HCT116 (cell line): Measurements from ENCODE around the gene HTR3A. TPM values are rescaled to one million over a fixed set of nuclear protein-coding genes. Genes with fewer than 3 reads are reported as not detected.

Source experiments
- ATAC-seq: fragments of 200-7000 bp; cut with Tn5 transposase; 2 replicates; pipeline ENCODE4 v1.9.1; 2020; ENCODE audit warnings: mild to moderate bottlenecking, moderate library complexity
- BruUV-seq: library from RNA; stranded (reverse); fragments of 400-500 nt; replicated peaks from 2 replicates; lab custom pipeline; 2021; lab: Mats Ljungman, UMichigan
- CTCF ChIA-PET: fragments of 300-600 bp; sonication (Branson Sonifier 250); formaldehyde crosslinking; loops from one replicate; lab custom pipeline; 2021; ENCODE audit warnings: antibody characterized with exemption; lab: Charles Lee
- POLR2A ChIA-PET: fragments of 300-600, 350-600 bp; sonication (Branson Sonifier 250); formaldehyde crosslinking; loops from one replicate; lab custom pipeline; 2021; ENCODE audit warnings: antibody characterized with exemption; lab: Charles Lee
- RAD21 ChIA-PET, 2 experiments: fragments of 300-600 bp; sonication (Branson Sonifier 250); formaldehyde crosslinking; loops; one replicate each; lab custom pipeline; 2023; ENCODE audit warnings: low total read pairs in 2 of 2; ENCODE audit not compliant: uncharacterized antibody in 2 of 2, unreplicated experiment in 2 of 2, low non-redundant PET in 1 of 2; lab: Charles Lee
- DNase-seq: peaks from one replicate; pipeline ENCODE4 v3.0.0-alpha.2; 2010; ENCODE audit warnings: low read depth, low spot score
- H2AFZ ChIP-seq: fragments of 200-600 bp; shearing (Covaris generic), sonication (generic); 2 replicates; pipeline ENCODE4 v1.6.1; 2017; ENCODE audit warnings: low read depth, mixed run types, mixed read lengths, antibody characterized with exemption, low read length; ENCODE audit not compliant: poor library complexity, severe bottlenecking
- H3K27ac ChIP-seq: 2 replicates; pipeline ENCODE4 v1.5.1; 2012; ENCODE audit warnings: low read depth, low read length
- H3K27me3 ChIP-seq: fragments of 200-600 bp; sonication (generic); 2 replicates; pipeline ENCODE4 v1.6.1; 2016; ENCODE audit warnings: mixed run types, low read length, mixed read lengths; ENCODE audit not compliant: insufficient read depth
- H3K36me3 ChIP-seq, 2 experiments: fragments of 200-500 bp in 1 of 2; fragments of 200-600 bp in 1 of 2; sonication (Bioruptor generic) in 1 of 2; sonication (generic) in 1 of 2; 2 replicates each; pipeline versions ENCODE4 v1.5.1 to v1.6.1; 2014 to 2016; ENCODE audit warnings: low read length in 2 of 2, inconsistent platforms in 1 of 2, mixed read lengths in 1 of 2, mixed run types in 1 of 2; ENCODE audit not compliant: insufficient read depth in 2 of 2, control insufficient read depth in 1 of 2
- H3K4me1 ChIP-seq, 2 experiments: fragments of 200-600 bp in 1 of 2; sonication (generic) in 1 of 2; 2 replicates each; pipeline versions ENCODE4 v1.5.1 to v1.6.1; 2012 to 2017; ENCODE audit warnings: low read length in 2 of 2, inconsistent platforms in 1 of 2, mild to moderate bottlenecking in 1 of 2, mixed read lengths in 1 of 2, mixed run types in 1 of 2, moderate library complexity in 1 of 2; ENCODE audit not compliant: insufficient read depth in 2 of 2, control insufficient read depth in 1 of 2
- H3K4me2 ChIP-seq: fragments of 200-600 bp; sonication (generic); 2 replicates; pipeline ENCODE4 v1.6.1; 2017; ENCODE audit warnings: mixed run types, low read length, mixed read lengths
- H3K4me3 ChIP-seq, 2 experiments: fragments of 200-600 bp in 1 of 2; sonication (generic) in 1 of 2; replicated peaks in 1 of 2; 2 replicates each; pipeline ENCODE4 v1.5.1; 2011 to 2016; ENCODE audit warnings: low read length in 2 of 2, control low read depth in 1 of 2, low read depth in 1 of 2, mild to moderate bottlenecking in 1 of 2, mixed read lengths in 1 of 2, mixed run types in 1 of 2
- H3K79me2 ChIP-seq: fragments of 200-600 bp; sonication (generic); 2 replicates; pipeline ENCODE4 v1.6.1; 2017; ENCODE audit warnings: mild to moderate bottlenecking, mixed run types, low read length, moderate library complexity, mixed read lengths; ENCODE audit not compliant: insufficient read depth
- H3K9ac ChIP-seq: fragments of 200-600 bp; sonication (generic); 2 replicates; pipeline ENCODE4 v1.6.1; 2016; ENCODE audit warnings: low read length, mixed read lengths
- H3K9me2 ChIP-seq: fragments of 200-600 bp; sonication (generic), shearing (Covaris generic); 2 replicates; pipeline ENCODE4 v1.6.1; 2017; ENCODE audit warnings: mixed run types, mild to moderate bottlenecking, moderate library complexity; ENCODE audit not compliant: insufficient read depth
- H3K9me3 ChIP-seq, 2 experiments: fragments of 200-500 bp in 1 of 2; fragments of 200-600 bp in 1 of 2; sonication (Bioruptor generic) in 1 of 2; sonication (generic) in 1 of 2; 2 replicates each; pipeline ENCODE4 v1.6.1; 2014 to 2017; ENCODE audit warnings: low read length in 2 of 2, mixed read lengths in 2 of 2, inconsistent platforms in 1 of 2, low read depth in 1 of 2, mild to moderate bottlenecking in 1 of 2, mixed run types in 1 of 2, moderate library complexity in 1 of 2; ENCODE audit not compliant: control insufficient read depth in 1 of 2, insufficient read depth in 1 of 2
- H4K20me1 ChIP-seq: fragments of 200-600 bp; sonication (generic), shearing (Covaris generic); 2 replicates; pipeline ENCODE4 v1.6.1; 2017; ENCODE audit warnings: mixed run types, mild to moderate bottlenecking, moderate library complexity; ENCODE audit not compliant: insufficient read depth
- ATF3 ChIP-seq: IDR thresholded peaks from 2 replicates; pipeline ENCODE4 v1.6.1; 2012
- EGR1 ChIP-seq: IDR thresholded peaks from 2 replicates; pipeline ENCODE4 v1.6.1; 2012; ENCODE audit warnings: low read depth
- ELF1 ChIP-seq: IDR thresholded peaks from 2 replicates; pipeline ENCODE4 v1.6.1; 2012; ENCODE audit warnings: low read depth, borderline replicate concordance
- FOSL1 ChIP-seq: IDR thresholded peaks from 2 replicates; pipeline ENCODE4 v1.6.1; 2012; ENCODE audit warnings: low read depth
- JUND ChIP-seq: IDR thresholded peaks from 2 replicates; pipeline ENCODE4 v1.6.1; 2012
- POLR2A ChIP-seq: IDR thresholded peaks from 2 replicates; pipeline ENCODE4 v1.7.0; 2011; ENCODE audit warnings: borderline replicate concordance; ENCODE audit not compliant: insufficient read depth, insufficient read length; ENCODE audit errors: extremely low read depth
- RAD21 ChIP-seq: IDR thresholded peaks from 2 replicates; pipeline ENCODE4 v1.6.1; 2012; ENCODE audit warnings: low read depth, mild to moderate bottlenecking
- SIN3A ChIP-seq: IDR thresholded peaks from 2 replicates; pipeline ENCODE4 v1.6.1; 2012; ENCODE audit warnings: low read depth
- SP1 ChIP-seq: IDR thresholded peaks from 2 replicates; pipeline ENCODE4 v1.6.1; 2012; ENCODE audit warnings: low read depth
- TCF7L2 ChIP-seq: IDR thresholded peaks from 2 replicates; pipeline ENCODE4 v1.7.0; 2011; ENCODE audit warnings: borderline replicate concordance, inconsistent platforms; ENCODE audit not compliant: insufficient read depth, insufficient read length; ENCODE audit errors: extremely low read depth
- ZBTB33 ChIP-seq: IDR thresholded peaks from 2 replicates; pipeline ENCODE4 v1.6.1; 2011; ENCODE audit warnings: mild to moderate bottlenecking, low read length, moderate library complexity; ENCODE audit not compliant: insufficient replicate concordance; ENCODE audit errors: extremely low read depth
- intact Hi-C: fragments of 100-400 bp; cut with micrococcal nuclease; formaldehyde crosslinking; loops from 2 replicates; pipeline ENCODE4 v1.10.0; 2022
- total RNA-seq: library from RNA; stranded (reverse); gene quantifications from one replicate; pipeline ENCODE4 v1.2.1, GENCODE V29; 2021; ENCODE audit not compliant: unreplicated experiment

HTR3A gene
- total RNA-seq, 1 experiment from 2014 or later = 0.12 TPM

GRCh38 chr11:114034956-114035355 lies 60.0 kb downstream of the HTR3A start:
- POLR2A ChIA-PET = no interaction called here
- no peaks in the 10 kb centered on the region for H3K79me2 ChIP-seq
- no peaks in the 10 kb centered on the region for H3K9me3 ChIP-seq
- intact Hi-C loops = loop anchor here (5.0 kb wide), 2 partner anchors 127 to 138 kb away; no protein-coding TSS in a partner anchor
- ATAC-seq (no peak), DNase-seq (no peak)
- CTCF ChIA-PET = interaction anchor here (1.3 kb wide), 1 partner anchor 226 kb away, joined by 7 read pairs; no protein-coding TSS in a partner anchor
- H3K9me2 ChIP-seq = no peaks in the 10 kb centered on the region
- BruUV-seq = no TSS peak
- no peak overlapping the region for H3K4me3 ChIP-seq
- H2AFZ ChIP-seq = no peak overlapping the region
- H3K4me2 ChIP-seq = no peak overlapping the region
- TF ChIP-seq SIN3A = no peak
- TF ChIP-seq POLR2A = no peak
- no peak for TF ChIP-seq ZBTB33
- no peak for TF ChIP-seq FOSL1
- no peak for TF ChIP-seq EGR1
- TF ChIP-seq TCF7L2 = no peak
- no peak for TF ChIP-seq SP1
- TF ChIP-seq RAD21 = no peak
- no peak for TF ChIP-seq ATF3
- no peak for TF ChIP-seq ELF1
- TF ChIP-seq JUND = no peak
- RAD21 ChIA-PET = no interaction called here
- H3K9ac ChIP-seq = no peak overlapping the region
- peaks cover 5% of the 10 kb centered on the region; the same call in 1 of the 2 replicates for H3K27me3 ChIP-seq
- no peaks in the 10 kb centered on the region for H4K20me1 ChIP-seq
- no peak overlapping the region for H3K27ac ChIP-seq
- peaks cover 0 to 4% of the 10 kb centered on the region in 2 experiments; a peak in 1 of 4 replicates for H3K4me1 ChIP-seq
- H3K36me3 ChIP-seq = no peaks in the 10 kb centered on the region
